ENCODE results near the gene HEMK1. TPM values are rescaled to one million over a fixed set of nuclear protein-coding genes. Genes with fewer than 3 reads are reported as not detected.

The HEMK1 gene
- total RNA-seq, 4 donors from 2014 or later: 4.5 to 8.1 (median 7.5) TPM

DNA sequence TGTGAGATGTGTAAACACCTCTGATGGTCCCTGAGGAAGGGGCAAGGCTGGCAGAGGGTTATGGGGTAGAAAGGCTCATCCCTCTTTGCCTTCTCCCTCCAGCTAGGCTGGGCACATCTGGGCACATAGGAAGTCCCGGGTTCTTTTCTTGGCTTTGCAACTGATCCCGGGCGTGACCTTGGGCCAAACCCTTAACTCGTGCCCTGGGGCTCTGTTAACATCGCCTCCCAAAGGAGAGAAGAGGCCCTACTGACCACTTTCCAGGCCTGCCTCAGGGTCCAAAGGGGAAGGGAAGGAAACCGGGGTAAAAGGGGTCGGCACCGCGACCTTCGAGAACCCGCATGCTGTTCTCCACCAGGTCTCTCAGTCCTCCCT is 2.3 kb upstream of the HEMK1 start:
- Histone ChIP-seq H3K4me3 (peak overlapping the region; percentile 81 to 92 (median 86)), H3K27ac (peak overlapping the region; percentile 88 to 97 (median 92)), H3K4me1 (peaks cover 31 to 39% of the 10 kb centered on the region in 2 donors), H3K36me3 (no peaks in the 10 kb centered on the region), H3K27me3 (no peaks in the 10 kb centered on the region), H3K9me3 (no peaks in the 10 kb centered on the region)
- intact Hi-C loops (cut with DNase I; ENCODE audit: low total_unique reads): loop anchor here (5.0 to 10.0 kb wide), 2 partner anchors 108 to 210 kb away; partner anchors contain the start of genes DOCK3 and TMEM115
- ATAC-seq (peak; percentile 4 to 15), DNase-seq (peak; percentile 35 to 54)
- TF ChIP-seq POLR2A (IDR thresholded peaks at IDR 0.05): no peak
- TF ChIP-seq, protein P1, sequence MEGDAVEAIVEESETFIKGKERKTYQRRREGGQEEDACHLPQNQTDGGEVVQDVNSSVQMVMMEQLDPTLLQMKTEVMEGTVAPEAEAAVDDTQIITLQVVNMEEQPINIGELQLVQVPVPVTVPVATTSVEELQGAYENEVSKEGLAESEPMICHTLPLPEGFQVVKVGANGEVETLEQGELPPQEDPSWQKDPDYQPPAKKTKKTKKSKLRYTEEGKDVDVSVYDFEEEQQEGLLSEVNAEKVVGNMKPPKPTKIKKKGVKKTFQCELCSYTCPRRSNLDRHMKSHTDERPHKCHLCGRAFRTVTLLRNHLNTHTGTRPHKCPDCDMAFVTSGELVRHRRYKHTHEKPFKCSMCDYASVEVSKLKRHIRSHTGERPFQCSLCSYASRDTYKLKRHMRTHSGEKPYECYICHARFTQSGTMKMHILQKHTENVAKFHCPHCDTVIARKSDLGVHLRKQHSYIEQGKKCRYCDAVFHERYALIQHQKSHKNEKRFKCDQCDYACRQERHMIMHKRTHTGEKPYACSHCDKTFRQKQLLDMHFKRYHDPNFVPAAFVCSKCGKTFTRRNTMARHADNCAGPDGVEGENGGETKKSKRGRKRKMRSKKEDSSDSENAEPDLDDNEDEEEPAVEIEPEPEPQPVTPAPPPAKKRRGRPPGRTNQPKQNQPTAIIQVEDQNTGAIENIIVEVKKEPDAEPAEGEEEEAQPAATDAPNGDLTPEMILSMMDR (IDR thresholded peaks at IDR 0.05 in 4 of 5, conservative IDR thresholded peaks at IDR 0.05 in 1 of 5): no peak
- in situ Hi-C loops (cut with MboI; ENCODE audit: low sequenced_read_pairs in 4 of 4): no loop called here

DNA sequence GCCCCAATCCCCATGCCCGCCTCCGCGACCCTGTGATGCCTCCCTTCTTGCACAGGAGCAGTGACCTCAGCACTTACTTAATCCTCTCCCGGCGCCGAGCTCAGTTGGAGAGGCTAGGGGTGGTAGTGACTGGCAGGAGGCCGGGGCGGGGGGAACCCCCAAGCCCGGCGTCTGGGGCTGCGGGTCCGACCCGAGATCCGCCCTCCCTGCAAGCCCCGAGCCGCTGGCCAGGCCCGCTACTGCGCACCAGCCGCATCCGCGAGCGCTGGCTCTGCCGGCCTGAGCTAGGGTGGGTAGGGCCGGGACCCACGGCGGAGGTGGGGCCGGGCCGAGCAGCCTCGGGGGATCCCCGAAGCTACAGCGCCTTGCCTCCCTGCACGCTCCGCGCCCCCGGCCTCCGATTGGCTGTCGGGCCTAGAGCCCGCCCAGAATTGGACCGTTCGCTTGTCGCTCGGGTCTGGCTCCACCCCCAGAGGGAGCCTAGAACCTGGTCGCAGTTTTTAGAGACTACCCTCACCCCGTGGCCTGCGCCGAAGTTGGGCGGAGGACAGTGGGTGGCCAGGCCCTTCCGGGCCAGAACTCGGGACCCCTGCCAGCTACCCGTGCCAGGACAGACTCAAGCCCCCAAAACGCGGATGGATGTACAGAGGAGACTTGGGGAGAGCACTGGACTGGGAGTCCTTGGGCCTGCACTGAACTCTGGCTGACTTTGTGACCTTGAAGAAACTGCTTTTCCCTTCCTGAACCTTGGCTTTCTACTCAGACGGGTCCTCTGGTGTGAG is 1.7 kb upstream of the HEMK1 start, which contains the start of gene C3orf18:
C3orf18 (minus strand) TSS at position 362 of the 782 bp plus-strand sequence. CDS start 2,048 bp downstream, outside the sequence.
- peak; percentile 65 to 70 for ATAC-seq
- intact Hi-C loops (cut with DNase I; ENCODE audit: low total_unique reads) (loop anchor here (5.0 to 10.0 kb wide), 2 partner anchors 107 to 210 kb away; partner anchors contain the start of genes DOCK3 and TMEM115), in situ Hi-C loops (cut with MboI; ENCODE audit: low sequenced_read_pairs in 4 of 4) (no loop called here)
- Histone ChIP-seq H3K4me3 (peak within 1 kb of the TSS; percentile 81 to 92 (median 86)), H3K4me1 (peaks cover 35 to 45% of the 10 kb centered on the region in 2 donors), H3K9me3 (no peaks in the 10 kb centered on the region), H3K36me3 (no peaks in the 10 kb centered on the region), H3K27me3 (no peaks in the 10 kb centered on the region), H3K27ac (peak within 1 kb of the TSS; percentile 88 to 97 (median 92))
- DNase-seq: peak; percentile 89 to 92
- peak; percentile 58 to 70 for TF ChIP-seq POLR2A (IDR thresholded peaks at IDR 0.05)
- TF ChIP-seq, protein P1 (IDR thresholded peaks at IDR 0.05 in 4 of 5, conservative IDR thresholded peaks at IDR 0.05 in 1 of 5): peak in 1 of 5 experiments; percentile 9

DNA sequence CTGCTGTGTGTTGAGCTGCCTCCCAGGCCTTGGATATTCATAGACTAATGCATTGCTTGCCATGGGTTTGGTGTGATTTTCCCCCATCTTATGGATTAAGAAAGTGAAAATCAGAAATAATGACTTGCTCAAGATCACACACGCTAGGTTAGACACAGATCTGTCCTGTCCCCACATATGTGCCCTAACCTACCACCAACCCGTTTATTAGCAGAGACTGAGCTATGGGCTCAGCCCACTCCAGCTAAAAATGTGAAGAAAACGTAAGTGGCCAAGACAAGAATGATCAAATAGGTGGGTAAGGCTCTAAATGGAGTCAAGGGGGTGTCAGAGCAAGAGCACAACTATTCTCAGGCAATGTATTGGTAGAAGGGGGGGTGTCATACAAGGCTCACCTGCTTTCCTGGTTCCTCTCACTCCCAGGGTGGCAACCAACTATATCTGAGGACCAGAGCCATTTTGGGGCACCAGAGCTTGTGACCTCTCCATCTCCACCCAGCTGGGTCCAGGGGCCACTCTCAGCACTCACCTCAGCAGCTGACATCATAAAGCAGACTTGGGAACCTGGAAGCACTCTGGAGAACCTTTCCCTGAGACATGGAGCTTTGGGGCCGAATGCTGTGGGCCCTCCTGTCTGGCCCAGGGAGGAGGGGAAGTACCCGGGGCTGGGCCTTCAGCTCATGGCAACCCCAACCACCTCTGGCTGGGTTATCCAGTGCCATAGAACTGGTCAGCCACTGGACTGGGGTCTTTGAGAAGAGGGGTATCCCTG is 1.4 kb downstream of the HEMK1 start:
- H3K4me3 ChIP-seq: peak overlapping the region in 1 of 4 donors; percentile 82
- peaks cover 37 to 46% of the 10 kb centered on the region in 2 donors for H3K4me1 ChIP-seq
- no peak for ATAC-seq
- in situ Hi-C loops (cut with MboI; ENCODE audit: low sequenced_read_pairs in 4 of 4) (loop anchor here in 3 of 4 donors (5.0 kb wide), 1 partner anchor 42 kb away; the partner anchor contains the start of gene CISH (in 3 of the 3)), intact Hi-C loops (cut with DNase I; ENCODE audit: low total_unique reads) (no loop called here)
- no peaks in the 10 kb centered on the region for H3K36me3 ChIP-seq
- H3K27me3 ChIP-seq: no peaks in the 10 kb centered on the region
- TF ChIP-seq POLR2A (IDR thresholded peaks at IDR 0.05): no peak
- TF ChIP-seq, protein P1 (IDR thresholded peaks at IDR 0.05 in 4 of 5, conservative IDR thresholded peaks at IDR 0.05 in 1 of 5): no peak
- H3K27ac ChIP-seq: peak overlapping the region; percentile 10 to 97 (median 92)
- H3K9me3 ChIP-seq: no peaks in the 10 kb centered on the region
- no peak for DNase-seq

DNA sequence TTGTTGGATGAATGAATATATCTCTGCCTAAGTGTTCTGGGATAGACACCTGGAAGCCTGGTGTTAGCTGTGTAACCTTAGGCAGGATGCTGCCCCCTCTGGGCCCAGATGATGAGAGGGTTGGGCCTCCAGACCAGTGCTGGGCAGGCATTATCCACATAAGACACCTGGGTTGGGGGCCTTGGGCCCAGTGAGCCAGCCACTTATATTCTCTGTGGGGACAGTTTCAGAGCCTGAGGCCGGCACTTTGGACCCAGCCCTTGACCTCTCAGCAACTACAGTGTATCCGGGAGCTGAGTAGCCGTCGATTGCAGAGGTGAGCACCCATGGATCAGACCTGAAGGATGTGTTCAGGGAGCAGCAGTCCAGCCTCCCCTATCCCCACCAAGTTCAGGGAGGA is 2.2 kb downstream of the HEMK1 start:
- intact Hi-C loops (cut with DNase I; ENCODE audit: low total_unique reads) (no loop called here), in situ Hi-C loops (cut with MboI; ENCODE audit: low sequenced_read_pairs in 4 of 4) (loop anchor here in 3 of 4 donors (5.0 kb wide), 1 partner anchor 41 kb away; the partner anchor contains the start of gene CISH (in 3 of the 3))
- Histone ChIP-seq H3K36me3 (no peaks in the 10 kb centered on the region), H3K9me3 (no peaks in the 10 kb centered on the region), H3K4me3 (no peak overlapping the region), H3K27me3 (no peaks in the 10 kb centered on the region), H3K27ac (peak overlapping the region in 2 of 4 donors; percentile 68 to 87), H3K4me1 (peaks cover 31 to 42% of the 10 kb centered on the region in 2 donors)
- ATAC-seq (no peak), DNase-seq (no peak)
- no peak for TF ChIP-seq POLR2A (IDR thresholded peaks at IDR 0.05)
- TF ChIP-seq, protein P1 (IDR thresholded peaks at IDR 0.05 in 4 of 5, conservative IDR thresholded peaks at IDR 0.05 in 1 of 5): no peak

Measured in gastrocnemius medialis (tissue), 4 donors.